GM12873 (cell line): ENCODE measurements around the gene PRODH.

Experiments
- TF ChIP-seq, protein P1 (sequence below): IDR thresholded peaks from 2 replicates; pipeline ENCODE4 v1.5.1; 2012; ENCODE audit warnings: low read depth, mild to moderate bottlenecking, moderate library complexity, low read length, control low read depth; ENCODE audit not compliant: insufficient read depth; ENCODE audit errors: missing control alignments

PRODH gene, protein sequence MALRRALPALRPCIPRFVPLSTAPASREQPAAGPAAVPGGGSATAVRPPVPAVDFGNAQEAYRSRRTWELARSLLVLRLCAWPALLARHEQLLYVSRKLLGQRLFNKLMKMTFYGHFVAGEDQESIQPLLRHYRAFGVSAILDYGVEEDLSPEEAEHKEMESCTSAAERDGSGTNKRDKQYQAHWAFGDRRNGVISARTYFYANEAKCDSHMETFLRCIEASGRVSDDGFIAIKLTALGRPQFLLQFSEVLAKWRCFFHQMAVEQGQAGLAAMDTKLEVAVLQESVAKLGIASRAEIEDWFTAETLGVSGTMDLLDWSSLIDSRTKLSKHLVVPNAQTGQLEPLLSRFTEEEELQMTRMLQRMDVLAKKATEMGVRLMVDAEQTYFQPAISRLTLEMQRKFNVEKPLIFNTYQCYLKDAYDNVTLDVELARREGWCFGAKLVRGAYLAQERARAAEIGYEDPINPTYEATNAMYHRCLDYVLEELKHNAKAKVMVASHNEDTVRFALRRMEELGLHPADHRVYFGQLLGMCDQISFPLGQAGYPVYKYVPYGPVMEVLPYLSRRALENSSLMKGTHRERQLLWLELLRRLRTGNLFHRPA

DNA sequence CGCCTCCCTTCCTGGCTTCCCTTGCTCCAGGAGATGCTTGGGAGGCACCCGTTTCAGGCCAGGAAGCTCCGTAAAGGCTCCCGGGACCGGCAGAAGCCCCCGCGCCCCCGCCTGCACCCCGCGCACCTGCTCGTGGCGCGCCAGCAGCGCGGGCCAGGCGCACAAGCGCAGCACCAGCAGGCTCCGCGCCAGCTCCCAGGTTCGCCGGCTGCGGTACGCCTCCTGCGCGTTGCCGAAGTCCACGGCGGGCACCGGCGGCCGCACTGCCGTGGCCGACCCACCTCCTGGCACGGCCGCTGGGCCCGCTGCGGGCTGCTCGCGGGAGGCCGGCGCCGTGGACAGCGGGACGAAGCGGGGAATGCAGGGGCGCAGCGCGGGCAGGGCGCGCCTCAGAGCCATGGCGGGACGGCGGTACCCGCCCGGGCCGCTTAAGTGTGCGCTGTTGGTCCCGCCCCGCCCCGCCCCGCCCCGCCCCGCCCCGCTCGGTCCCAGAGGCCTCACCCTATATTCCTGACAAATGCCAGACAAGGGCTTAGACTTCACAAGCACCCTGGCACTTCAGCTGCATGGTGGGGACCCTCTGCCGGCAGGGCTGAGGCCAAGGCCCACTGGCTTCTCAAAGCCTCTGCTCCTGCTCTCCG lies at the start of gene PRODH:
PRODH (minus strand) TSS at position 405 of the 641 bp plus-strand sequence; CDS start at position 399, 6 bp downstream.
- TF ChIP-seq, protein P1, sequence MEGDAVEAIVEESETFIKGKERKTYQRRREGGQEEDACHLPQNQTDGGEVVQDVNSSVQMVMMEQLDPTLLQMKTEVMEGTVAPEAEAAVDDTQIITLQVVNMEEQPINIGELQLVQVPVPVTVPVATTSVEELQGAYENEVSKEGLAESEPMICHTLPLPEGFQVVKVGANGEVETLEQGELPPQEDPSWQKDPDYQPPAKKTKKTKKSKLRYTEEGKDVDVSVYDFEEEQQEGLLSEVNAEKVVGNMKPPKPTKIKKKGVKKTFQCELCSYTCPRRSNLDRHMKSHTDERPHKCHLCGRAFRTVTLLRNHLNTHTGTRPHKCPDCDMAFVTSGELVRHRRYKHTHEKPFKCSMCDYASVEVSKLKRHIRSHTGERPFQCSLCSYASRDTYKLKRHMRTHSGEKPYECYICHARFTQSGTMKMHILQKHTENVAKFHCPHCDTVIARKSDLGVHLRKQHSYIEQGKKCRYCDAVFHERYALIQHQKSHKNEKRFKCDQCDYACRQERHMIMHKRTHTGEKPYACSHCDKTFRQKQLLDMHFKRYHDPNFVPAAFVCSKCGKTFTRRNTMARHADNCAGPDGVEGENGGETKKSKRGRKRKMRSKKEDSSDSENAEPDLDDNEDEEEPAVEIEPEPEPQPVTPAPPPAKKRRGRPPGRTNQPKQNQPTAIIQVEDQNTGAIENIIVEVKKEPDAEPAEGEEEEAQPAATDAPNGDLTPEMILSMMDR: no peak

DNA sequence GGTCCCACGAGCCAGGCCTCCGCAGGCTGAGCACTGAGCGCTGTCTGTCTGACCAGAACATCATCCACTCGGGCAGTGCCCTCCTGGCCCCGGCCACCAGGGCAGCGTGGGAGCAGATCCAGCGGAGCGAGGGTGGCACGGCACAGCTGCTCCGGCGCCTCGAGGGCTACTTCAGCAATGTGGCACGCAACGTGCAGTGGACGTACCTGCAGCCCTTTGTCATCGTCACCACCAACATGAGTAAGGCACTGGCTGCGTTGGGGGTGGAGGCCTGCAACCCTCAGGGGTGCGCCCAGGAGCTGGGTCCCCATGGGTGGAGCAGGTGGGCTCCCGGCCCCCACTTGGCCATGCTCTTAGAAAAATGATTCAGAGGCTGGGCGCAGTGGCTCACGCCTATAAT lies 49.7 kb upstream of the PRODH start:
- TF ChIP-seq, protein P1: no peak

DNA sequence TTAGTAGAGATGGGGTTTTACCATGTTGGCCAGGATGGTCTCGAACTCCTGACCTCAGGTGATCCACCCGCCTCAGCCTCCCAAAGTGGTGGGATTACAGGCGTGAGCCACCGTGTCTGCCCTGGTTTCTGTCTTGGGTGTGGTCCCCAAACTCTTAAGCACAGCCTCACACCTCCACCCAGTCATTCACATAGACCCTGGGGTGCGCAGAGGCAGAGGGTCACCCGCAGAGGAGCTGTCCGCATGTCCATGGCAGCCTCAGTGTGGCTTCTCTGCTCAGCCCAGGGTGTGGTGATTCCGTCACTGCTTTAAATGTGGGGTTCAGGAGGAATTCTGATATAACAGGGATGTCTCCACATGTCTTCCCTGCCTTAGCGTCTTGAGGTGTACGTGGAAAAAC lies 48.5 kb upstream of the PRODH start:
- TF ChIP-seq, protein P1: no peak

DNA sequence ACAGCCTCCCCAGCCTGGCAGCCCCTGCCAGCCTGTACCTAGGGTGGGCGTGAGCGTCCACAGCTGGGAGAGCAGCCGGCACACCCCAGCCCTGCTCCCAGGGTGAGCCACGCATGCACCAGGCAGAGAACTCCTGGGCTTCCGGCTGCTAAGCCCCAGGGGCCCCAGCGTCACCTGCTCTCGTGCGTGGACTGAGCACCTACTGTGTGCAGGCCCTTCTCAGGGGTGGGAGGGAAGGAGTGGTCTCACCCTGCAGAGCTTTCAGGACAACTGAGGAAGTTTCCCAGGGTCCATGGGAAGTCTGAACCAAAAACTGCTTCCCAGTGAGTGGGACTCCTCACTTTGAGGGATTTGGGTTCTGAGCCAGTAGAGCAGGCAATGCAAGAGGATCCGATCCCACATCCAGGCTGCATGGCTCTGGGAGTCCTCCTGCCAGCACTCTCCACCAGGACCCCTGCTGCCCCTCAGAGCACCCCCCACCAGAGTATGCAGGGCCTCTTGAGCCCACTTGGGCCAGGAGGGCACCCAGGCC lies 47.1 kb upstream of the PRODH start:
- TF ChIP-seq, protein P1: no peak

DNA sequence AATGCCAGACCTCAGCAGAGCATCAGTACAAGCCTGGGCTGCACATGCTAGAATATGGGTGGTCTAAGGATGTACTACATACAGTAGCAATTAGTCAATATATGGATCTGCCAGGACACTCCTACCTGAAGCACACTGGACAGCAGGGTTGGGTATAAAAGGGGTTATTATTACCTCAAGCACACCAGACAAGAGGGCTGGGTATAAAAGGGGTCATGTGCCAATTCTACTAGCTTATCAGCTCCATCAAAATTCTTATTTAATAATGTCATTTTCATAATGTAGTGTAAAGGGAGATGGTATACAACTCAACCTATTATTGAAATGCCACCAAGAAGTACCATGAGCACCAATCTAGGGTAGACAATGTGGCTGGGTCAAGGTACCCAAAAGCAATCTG lies 44.7 kb upstream of the PRODH start:
- TF ChIP-seq, protein P1: no peak

DNA sequence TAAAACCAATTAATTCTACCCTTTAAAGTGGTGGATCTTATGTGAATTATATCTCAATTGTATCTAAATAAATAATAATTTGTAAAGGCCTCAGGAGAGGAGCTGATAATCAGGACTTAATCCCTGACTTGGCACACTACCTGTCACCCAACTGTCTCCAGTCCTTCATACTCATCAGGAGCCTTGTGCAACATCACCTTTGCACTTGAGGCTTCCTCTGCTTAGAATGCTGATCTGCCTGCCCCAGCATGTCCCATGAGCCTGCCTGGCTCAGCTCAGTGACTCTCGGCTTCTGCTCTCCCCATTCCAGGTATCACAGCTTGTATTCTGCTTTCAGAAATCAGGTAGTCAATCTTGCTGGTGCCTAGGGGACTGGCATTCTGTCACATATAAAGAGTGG lies 43.9 kb upstream of the PRODH start:
- TF ChIP-seq, protein P1: no peak

DNA sequence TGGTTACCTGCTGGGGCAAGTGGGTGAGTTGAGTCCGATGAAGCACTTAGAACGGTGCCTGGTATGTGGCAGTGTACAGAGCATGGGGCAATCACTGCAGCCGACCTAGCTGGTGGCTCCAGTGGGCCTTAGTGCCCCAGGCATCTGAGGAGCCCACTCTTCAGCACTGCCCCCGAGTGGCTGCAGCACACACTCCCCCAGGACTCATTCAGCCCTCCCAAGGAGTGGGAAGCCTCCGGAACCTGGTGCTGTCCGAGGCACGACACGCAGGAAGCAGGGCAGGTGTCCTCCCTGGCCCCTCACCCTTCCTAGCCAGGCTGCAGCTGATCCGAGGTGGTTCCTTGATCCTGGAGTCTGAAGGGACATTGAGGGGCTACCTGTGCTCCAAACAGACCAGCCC lies 42.4 kb upstream of the PRODH start:
- TF ChIP-seq, protein P1: no peak
